ENCODE results near the gene KDM4B.

DNA sequence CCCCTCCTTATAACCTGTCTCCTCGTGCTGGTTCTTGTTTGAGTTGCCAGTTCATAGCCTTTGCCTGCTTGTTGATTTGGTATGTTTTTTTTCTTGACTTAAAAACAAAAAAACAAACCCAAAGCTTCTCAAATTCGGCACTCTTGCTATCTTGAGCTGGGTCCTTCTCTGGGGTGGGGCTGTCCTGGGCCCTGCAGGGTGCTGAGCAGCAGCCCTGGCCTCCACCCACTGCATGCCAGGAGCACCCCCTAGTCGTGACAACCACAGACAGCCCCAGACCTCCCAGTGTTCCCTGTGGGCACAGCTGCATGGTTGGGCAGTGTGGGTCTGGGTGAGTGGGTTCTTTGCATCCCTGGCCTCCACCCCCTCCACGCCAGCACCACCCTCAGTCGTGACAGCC is 27.8 kb downstream of the KDM4B start:
- TF ChIP-seq TAF1 (IDR thresholded peaks at IDR 0.05; ENCODE audit: borderline replicate concordance, low read depth, low read length) (no peak), POLR2AphosphoS5 (IDR thresholded peaks at IDR 0.05; ENCODE audit: low read depth, low read length) (no peak), POLR2A (IDR thresholded peaks at IDR 0.05; ENCODE audit: low read depth, low read length) (no peak)

Measured in GM12892 (cell line).